Fibroblast of mammary gland (primary cell): ENCODE measurements around the gene VPS13C.

Experiments used
- DNase-seq: peaks from one replicate; pipeline ENCODE4 v3.0.0-alpha.2; 2010; ENCODE audit warnings: low read depth
- H3K4me3 ChIP-seq: 2 replicates; pipeline ENCODE4 v1.5.1; 2011; ENCODE audit warnings: low read depth, mild to moderate bottlenecking, low read length, moderate library complexity; ENCODE audit not compliant: control insufficient read depth
- TF ChIP-seq, protein P1 (sequence below): conservative IDR thresholded peaks from 2 replicates; pipeline ENCODE4 v1.5.1; 2011; ENCODE audit warnings: low read depth, low read length, inconsistent platforms; ENCODE audit not compliant: control insufficient read depth, insufficient read depth

The VPS13C gene

GRCh38 chr15:61857169-61857829 lies 202.9 kb downstream of the VPS13C start:
- TF ChIP-seq, protein P1, sequence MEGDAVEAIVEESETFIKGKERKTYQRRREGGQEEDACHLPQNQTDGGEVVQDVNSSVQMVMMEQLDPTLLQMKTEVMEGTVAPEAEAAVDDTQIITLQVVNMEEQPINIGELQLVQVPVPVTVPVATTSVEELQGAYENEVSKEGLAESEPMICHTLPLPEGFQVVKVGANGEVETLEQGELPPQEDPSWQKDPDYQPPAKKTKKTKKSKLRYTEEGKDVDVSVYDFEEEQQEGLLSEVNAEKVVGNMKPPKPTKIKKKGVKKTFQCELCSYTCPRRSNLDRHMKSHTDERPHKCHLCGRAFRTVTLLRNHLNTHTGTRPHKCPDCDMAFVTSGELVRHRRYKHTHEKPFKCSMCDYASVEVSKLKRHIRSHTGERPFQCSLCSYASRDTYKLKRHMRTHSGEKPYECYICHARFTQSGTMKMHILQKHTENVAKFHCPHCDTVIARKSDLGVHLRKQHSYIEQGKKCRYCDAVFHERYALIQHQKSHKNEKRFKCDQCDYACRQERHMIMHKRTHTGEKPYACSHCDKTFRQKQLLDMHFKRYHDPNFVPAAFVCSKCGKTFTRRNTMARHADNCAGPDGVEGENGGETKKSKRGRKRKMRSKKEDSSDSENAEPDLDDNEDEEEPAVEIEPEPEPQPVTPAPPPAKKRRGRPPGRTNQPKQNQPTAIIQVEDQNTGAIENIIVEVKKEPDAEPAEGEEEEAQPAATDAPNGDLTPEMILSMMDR = no peak
- DNase-seq = no peak
- H3K4me3 ChIP-seq = no peak overlapping the region

- TF ChIP-seq, protein P1 = peak; percentile 1
- no peak for DNase-seq
Observed at GRCh38 chr15:61856295-61856694, 204.0 kb downstream of the VPS13C start.

GRCh38 chr15:61853195-61853594 lies 207.1 kb downstream of the VPS13C start:
- H3K4me3 ChIP-seq = no peak overlapping the region
- TF ChIP-seq, protein P1 = no peak
- no peak for DNase-seq

More at GRCh38 chr15:61856295-61856694, 204.0 kb downstream of the VPS13C start:
- H3K4me3 ChIP-seq = no peak overlapping the region

DNA sequence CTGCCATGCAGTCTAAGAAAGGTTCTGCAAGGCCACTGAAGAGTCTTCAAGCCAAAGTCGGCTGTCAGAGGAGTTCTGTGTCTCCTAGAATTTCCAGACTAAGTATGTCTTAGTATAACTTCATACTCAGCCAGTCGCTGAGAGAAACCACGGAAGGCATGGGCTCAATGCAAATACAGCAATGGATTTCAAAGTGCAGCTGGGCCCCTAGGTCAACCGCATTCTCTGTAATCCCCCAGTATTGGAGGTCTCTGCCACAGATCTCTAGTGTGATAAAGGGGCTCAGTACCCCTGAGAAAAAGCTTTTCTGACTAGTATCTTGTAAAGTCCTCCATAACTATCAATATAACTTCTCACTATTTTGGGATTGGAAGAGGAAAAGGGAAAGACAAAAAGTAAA lies 208.3 kb downstream of the VPS13C start:
- no peak overlapping the region for H3K4me3 ChIP-seq
- DNase-seq = no peak
- TF ChIP-seq, protein P1 = no peak

- TF ChIP-seq, protein P1 = no peak
- no peak overlapping the region for H3K4me3 ChIP-seq
- no peak for DNase-seq
Observed at GRCh38 chr15:61849447-61849846, 210.8 kb downstream of the VPS13C start.

- no peak for DNase-seq
- TF ChIP-seq, protein P1 = no peak
- no peak overlapping the region for H3K4me3 ChIP-seq
Observed at GRCh38 chr15:61841466-61841865, 218.8 kb downstream of the VPS13C start.

DNA sequence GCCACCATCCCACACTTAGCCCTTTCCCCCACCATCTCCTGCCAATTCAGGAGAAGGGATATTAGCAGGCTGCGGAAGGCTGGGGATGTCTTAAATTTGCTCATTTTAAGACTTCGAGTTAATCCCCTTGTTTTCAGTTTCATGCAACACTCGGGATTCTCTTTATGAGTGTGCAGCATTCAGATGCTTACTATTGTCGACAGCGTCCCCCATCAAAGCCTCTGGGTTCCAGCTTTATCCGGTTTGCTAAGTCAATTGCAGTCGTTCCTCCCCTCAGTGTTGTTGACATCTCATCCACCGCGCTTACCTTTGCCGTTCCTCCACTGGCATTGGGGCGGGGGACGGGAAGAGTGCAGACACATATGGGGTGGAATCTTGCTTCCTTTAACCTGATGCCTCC lies 220.2 kb downstream of the VPS13C start:
- no peak for DNase-seq
- no peak overlapping the region for H3K4me3 ChIP-seq
- TF ChIP-seq, protein P1 = no peak
